Stimulated activated CD4-positive, alpha-beta T cell treated with anti-CD3 and anti-CD28 coated beads, Interleukin-4, amount 100 ng/mL, for 4 hours (primary cell): Measurements from ENCODE around the gene DACH2.
"Not testable (repeated sequence)": the region's sequence is repeated elsewhere in the genome, so short reads cannot be mapped to it uniquely, and the experiment has no call there.

Experiments used
- DNase-seq, 2 experiments: peaks; one replicate each; pipeline ENCODE4 v3.0.0-alpha.2; 2020

DACH2 gene

DNA sequence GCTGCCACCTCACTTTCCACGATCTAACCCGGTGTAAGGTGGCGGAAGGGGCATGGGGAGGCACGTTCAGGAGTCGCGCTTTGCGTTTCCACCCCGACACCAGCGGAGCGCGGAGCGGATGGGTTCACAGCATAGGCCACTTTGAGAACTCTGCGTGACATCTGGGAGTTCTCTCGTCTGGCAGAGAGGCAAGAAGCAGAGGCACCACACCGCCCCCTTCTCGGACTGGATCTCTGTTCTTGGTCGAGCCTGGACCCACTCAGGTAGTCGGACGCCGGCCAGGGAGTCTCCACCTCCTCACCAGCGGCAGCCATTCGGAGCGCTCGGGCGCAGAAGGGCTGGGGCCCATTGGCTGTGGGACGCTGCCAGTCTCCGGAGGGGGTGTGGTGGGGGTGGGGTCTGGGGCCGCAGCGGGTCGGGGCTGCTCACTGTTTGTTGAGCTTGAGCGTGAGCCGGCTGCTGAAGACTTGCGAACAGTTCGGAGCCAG lies at the start of gene DACH2:
Gene DACH2, plus strand, starts transcription at position 428 of the 488 bp plus-strand sequence.
- DNase-seq: peak; percentile 34 to 42

DNA sequence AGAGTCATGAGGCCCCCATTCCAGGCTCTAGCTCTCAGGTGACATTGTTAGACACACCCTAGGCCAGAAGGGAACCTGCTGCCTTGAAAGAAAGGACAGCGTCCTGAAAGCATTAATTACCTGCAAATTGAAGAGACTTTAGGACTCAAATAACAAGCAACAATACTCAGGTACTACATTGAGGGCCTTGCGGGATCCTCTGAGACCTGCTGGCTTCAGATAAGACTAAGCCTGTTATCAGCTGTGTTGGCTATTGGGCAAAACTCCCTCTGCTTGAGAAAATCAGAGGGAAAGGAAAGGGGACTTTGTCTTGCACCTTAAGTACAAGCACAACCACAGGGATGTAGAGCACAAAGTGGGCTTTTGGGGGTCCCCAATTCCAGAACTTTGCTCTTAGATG lies 45.9 kb upstream of the DACH2 start:
- DNase-seq: no peak

DNA sequence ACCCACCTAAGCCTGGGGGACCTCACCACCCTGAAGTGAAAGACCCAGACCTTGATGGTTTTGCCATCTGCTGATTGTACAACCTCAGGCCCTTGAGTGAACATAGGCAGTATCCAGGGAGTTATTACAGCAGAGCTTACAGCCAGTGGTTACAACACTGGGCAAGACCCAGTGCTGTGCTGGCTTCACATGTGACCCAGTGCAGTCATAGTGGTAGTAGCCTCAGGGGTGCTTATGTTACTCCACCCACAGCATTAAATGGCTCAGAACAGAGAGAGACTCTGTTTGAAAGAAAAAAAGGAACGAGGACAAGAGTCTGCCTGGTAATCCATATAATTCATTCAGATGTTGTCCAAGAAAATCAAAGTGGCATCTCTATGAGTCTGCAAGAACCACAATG lies 45.2 kb upstream of the DACH2 start:
- no peak for DNase-seq

DNA sequence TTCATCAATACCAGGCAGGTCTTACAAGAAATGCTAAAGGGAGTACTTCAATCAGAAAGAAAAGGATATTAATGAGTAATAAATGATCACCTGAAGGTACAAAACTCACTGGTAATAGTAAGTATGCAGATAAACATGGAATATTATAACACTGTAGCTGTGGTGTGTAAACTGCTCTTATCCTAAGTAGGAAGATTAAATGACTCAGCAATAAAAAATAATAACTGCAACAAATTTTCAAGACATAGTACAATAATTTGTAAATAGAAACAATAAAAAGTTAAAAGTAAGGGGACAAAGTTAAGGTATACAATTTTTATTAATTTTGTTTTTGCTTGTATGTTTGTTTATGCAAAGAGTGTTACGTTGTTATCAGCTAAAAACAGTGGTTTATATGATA lies 43.7 kb upstream of the DACH2 start:
- DNase-seq: no peak

DNA sequence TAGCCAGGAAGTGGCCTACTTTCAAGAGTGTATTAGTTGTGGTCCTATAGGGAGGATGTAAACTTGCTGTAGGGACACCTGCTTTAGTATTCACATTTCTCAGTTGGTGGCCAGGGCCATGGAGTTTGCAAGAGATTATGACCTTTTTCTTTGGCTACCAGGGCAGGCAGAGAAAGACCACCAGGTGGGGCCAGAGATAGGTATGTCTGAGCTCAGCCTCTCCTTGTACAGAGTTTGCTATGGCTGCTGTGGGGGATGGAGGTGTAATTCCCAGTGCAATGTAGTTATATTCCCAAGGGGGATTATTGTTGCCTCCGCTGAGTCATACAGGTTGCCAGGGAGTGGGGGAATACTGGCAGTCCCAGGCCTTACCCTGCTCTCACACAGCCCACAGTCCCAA lies 26.3 kb upstream of the DACH2 start:
- no peak for DNase-seq

DNA sequence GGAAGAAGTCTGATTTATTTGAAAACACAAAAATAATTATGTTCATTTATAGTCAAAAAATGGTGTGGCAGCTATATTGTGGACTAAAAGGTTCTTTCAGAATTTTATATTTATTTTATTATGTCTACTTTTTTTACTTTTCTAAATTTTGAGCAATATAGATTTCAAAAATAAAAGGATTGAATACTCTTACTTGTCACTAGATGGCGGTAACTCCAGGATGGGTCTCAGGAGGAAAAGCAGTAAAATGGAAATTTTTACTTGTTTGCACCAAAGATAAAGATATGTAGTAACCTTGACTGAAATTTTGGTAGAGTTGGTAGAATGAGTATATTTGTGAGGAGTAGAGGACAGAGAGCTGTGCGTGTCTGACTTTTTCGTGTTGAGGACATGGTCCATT lies 14.5 kb upstream of the DACH2 start:
- DNase-seq: no peak

DNA sequence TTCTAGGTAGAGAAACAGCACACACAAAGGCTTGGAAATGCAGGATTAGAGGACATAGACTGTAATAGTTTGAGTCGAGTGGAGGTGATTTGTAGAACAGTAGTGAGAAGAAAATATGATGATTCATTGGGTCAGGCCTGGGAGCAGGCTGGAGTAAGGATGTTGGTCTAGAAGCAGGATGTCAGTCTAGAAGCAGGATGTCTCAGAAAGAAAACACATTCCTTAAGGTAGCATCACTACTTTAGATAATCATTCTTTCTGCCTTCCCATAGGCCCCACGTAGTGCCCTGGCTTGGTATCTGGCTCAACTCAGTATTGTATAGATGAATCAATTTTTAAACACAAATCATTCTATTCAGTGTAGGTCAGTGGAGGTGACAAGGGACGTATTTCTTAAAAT lies 11.2 kb upstream of the DACH2 start:
- DNase-seq: no peak

DNA sequence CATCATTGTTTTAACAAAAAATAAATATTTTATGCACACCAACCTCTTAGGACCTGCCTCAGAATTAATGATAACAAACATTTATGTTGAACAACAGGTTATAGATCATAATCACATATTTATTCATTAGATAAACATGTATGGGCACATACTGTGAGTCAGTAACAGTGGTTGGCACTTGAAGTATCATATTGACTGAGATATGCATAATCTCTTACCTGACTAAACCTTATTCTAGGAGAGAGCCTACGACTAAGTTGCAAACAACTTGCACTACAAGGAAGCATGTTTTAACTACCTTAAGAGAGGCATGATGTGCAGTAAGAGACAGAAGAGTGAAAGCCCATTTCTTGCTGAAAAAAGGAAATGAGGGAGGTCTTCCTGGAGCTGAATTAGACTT lies 6.5 kb upstream of the DACH2 start:
- DNase-seq: no peak

DNA sequence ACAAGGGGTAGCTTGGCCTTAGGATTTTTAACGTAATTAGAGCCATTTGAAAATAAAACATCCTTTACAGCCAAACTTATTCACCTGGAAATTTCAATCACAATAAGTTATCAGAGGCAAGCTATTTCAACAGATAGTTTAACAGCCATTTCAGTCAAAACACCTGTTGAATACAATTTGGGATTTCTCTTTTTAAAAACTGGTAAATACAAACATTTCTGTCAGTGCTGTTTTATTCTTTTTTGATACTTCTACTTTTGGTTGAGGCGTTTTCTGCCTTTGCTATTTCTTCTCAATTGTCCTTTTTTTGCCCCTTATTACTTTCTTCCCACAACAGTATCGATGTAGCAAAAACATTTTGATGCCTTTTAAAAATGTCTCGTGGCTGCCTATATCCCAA lies 2.1 kb upstream of the DACH2 start:
- DNase-seq: no peak

DNA sequence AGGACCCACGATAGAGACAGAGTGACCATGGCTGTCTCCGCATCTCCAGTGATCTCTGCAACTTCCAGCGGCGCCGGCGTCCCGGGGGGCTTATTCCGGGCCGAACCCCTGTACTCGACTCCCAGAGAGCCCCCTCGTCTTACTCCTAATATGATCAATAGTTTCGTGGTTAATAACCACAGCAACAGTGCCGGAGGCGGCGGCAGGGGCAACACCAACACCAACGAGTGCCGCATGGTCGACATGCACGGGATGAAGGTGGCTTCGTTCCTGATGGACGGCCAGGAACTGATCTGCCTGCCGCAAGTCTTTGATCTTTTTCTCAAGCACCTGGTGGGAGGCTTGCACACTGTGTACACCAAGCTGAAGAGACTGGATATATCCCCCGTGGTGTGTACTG lies 343 bp downstream of the DACH2 start:
- DNase-seq: no peak

DNA sequence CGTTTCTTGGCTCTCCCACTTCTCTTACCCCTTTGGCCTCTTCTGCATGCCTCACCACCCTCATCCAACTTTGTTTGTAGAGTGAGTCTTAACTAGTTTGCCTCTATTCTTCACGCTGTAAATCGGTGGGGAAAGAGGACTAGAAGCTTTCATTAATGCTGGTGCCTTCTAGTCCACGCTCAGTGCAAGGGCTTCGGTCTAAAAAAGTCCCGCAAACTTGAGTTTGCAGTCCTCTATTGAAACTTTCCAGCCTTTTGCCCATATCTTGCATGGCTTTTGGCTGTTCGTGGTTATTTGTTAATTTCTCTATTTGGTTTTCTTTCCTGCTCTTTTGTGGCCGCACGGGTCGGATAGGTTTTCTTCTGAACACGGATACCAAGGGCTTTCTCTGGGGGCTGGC lies 868 bp downstream of the DACH2 start:
- no peak for DNase-seq

DNA sequence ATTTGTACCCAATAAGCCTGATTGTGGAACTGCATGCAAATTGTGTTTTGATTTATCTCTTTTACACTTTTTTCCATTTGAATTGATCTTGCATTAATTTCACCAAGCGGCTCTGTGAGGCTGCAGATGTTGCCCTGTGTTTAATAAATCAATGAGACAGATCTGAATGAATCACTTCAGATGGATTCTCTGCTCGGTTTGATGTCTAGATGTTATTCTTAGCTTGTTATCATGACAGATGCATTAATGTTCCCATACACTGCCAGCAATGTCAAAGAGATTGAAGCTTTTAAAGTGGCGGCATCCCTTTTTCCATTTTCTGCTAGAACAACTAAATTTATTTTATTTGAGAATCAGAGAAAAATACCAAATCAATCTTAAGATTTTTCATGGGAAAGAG lies 6.3 kb downstream of the DACH2 start:
- DNase-seq: no peak

DNA sequence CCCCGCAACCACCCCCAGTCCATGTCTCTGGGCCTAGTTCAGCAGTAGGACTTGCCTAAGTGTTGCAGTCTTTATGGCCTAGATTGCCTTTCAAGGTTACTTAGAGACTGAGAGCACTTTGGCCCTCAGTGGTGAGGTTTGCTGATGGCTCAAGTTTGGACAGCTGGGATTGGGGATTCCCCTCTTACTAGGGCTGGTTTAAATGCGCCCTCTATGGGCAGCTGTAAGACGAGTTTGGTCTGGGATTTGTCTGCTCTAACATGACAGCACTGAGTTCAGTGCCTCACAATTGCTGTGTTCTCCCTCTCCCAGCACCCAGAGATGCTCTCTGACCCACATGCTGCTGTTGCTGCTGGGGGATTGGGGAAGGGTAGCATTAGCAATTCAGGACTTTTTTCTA lies 23.1 kb downstream of the DACH2 start:
- DNase-seq: no peak

DNA sequence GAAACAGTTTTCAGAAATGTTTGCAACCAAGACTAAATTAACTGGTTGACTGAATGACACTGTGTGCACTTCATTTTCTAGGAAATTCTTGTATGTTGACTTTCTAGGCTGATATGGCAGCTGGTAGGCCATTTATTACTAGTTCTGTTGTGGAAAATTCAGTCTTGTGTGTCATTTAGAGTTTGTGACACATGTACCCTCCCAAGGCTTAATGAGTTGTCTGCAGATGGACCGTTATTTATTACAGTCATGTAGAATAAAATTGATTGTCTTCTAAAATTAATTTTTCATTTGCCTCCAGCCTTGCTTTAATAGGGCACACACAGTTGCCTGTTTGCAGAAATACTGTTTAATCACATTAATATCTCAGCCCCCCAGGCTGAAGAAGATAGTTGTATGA lies 30.7 kb downstream of the DACH2 start:
- no peak for DNase-seq

DNA sequence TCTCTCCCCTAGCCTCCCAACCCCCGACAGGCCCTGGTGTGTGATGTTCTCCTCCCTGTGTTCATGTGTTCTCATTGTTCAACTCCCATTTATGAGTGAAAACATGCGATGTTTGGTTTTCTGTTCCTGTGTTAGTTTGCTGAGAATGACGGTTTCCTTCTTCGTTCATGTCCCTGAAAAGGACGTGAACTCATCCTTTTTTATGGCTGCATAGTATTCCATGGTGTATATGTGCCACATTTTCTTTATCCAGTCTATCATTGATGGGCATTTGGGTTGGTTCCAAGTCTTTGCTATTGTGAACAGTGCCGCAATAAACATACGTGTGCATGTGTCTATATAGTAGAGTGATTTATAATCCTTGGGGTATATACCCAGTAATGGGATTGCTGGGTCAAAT lies 33.1 kb downstream of the DACH2 start:
- DNase-seq: not testable (repeated sequence)

DNA sequence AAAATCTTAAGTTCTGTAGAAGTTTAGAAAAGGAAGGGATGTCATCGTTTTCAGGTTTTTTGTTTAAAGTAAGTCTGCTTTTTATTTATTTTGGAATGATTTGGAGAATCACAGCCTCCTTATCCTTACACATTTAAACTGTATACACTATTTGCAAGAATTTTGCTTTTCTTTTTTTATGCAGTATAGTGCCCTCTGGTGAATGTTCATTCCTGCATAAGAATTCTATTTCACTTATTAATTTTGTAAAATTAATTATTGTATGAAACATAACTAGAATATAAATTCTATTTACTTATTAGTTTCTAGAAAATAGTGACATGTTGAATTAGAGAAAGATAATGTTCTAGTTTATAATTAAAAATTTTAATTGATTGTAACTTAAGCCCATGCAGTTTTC lies 44.6 kb downstream of the DACH2 start:
- DNase-seq: no peak

DNA sequence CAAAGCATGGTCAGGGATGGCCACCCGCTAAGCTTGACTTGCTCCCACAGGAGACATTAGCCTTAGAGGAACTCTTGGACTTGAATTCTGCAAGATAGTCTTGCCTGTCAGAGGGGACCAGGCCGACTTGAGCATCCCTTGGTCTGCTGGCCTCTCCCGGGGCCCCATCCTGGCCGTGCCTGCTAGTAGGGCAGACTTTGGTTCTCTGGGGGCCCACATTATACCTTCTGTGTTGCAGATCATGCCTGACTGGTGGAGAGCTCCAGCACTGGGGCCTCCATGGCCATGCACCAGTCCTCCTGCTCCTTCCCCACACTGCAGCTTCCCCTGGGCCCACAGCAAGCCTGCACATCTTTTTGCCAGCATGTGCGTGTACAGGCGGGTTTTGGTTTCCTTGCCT lies 46.5 kb downstream of the DACH2 start:
- DNase-seq: no peak

DNA sequence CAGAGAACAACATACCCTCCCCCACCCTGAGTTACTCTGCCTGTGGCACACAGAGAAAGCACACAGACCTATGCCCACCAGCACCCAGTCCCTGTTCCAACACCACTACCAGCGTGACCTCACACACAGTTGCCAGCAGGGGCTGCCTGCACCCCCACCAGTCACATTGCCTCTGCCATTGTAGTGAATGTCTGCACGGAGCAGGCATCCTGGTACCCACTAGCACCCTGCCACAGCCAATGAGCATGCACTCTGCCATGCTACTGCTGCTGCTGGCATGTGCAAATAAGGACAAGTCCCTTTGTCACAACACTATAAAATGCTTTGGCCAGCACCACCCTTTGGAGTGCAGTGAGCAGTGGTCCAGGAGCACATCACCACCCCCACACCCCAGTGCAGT lies 47.1 kb downstream of the DACH2 start:
- no peak for DNase-seq

DNA sequence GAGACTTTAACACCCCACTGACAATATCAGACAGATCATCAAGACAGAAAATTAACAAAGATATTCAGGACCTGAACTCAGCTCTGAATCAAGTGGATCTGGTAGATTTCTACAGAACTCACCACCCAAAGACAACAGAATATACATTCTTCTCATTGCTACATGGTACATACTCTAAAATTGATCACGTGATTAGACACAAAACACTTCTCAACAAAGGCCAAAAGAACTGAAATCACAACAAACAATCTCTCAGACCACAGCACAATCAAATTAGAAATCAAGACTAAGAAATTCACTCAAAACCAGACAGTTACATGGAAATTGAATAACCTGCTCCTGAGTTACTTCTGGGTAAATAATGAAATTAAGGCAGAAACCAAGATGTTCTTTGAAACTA lies 49.6 kb downstream of the DACH2 start:
- no peak for DNase-seq

DNA sequence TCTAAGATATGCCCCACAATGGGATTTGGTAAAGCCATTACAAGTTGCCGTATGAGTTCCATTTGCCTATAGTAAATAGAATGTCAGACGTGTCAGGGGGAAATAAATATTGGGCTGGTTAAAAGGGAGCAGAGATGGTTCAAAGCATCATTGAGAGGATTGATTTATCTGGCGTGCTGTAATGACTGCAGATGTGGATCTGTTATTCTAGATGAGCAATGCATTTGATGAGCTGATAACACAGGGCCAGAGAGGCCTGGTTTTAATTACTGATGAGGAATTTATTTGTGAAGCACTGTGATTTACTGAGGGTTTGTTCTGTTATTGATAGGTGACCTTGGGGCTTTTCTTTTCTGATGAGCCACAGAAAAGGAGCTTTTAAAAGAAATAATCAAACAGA lies 62.5 kb downstream of the DACH2 start:
- DNase-seq: no peak

DNA sequence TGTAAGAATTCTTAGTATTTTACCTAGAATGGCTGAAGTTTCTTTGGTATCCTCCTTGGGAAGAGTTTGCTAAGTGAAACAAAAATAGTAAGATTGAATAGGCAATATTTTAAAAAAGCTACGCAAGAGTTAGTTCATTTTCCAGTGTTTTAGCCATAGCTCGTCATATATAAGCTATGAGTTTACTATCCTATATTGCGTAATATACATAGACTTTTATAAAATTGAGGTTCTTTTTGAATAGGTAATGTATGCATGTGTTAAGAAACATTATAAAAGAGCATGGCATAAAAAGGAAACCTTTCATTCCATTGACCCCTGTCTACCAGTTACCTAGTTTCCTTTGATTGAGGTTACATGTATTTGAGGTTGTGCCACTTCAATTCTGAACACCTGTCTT lies 67.0 kb downstream of the DACH2 start:
- no peak for DNase-seq

DNA sequence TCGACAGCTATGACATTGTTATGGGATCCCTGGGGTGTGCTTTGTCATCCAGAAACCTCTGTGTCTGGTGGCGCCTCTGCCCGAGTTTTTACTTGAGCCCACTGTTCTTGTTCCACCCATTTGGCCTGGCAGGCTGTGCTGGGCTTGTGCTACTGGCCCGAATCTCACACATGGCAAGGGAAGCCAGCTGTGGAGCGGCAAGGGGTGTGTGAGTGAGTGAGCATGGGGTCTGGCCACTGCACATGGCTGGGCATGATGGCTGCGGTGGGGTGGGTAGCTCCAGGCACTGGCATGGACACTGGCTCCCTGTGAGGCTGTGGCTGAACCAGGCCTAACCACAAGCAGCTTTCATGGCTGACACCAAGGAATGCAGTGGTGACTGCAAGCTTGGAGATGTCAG lies 89.2 kb downstream of the DACH2 start:
- no peak for DNase-seq

DNA sequence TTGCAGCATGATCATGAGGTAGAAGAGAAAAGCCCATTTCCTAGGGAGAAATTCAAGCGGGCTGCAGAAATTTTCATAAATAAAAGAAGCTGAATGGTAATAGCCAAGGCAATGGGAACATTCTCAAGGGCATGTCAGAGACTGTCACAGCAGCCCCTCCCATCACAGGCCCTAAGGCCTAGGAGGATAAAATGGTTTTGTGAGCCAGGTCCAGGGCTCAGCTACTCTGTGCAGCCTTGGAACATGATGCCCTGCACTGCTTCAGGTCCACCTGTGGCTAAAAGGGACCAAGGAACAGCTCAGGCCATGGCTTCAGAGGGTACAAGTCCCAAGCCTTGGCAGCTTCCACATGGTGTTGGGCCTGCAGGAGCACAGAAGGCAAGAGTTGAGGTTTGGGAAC lies 93.3 kb downstream of the DACH2 start:
- no peak for DNase-seq

DNA sequence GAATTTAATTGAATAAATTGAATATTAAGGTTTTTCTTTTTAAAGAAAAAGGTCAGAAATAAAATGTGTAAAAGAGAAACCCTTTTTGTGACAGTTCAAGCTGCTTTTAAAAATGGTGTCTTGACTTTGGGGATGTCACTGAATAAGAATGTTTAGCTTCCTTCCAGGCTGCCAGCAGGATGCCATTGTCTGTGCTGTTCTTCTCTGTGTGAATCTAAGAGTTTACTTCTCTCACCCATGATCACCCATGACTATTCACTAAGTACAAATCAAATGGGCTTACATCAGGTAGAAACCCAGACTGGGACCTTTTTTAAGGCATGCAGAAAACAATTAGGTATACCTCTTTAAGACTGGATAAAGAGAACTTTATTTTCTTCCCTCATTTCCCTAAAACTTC lies 115.3 kb downstream of the DACH2 start:
- DNase-seq: no peak

DNA sequence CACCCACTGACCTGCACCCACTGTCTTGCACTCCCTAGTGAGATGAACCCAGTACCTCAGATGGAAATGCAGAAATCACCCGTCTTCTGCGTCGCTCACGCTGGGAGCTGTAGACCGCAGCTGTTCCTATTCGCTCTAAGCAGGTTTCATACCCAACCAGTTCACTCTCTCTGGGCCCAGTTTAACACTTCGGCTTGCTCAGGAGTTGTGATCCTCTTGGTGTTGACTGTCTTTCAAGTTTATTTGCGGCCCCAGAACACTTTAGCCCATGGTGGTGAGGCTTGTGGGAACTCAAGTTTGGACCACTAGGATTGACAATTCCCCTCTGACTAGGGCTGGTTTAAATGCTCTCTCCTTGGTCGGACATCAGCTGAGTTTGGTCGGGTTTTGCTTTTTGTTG lies 147.0 kb downstream of the DACH2 start:
- no peak for DNase-seq

DNA sequence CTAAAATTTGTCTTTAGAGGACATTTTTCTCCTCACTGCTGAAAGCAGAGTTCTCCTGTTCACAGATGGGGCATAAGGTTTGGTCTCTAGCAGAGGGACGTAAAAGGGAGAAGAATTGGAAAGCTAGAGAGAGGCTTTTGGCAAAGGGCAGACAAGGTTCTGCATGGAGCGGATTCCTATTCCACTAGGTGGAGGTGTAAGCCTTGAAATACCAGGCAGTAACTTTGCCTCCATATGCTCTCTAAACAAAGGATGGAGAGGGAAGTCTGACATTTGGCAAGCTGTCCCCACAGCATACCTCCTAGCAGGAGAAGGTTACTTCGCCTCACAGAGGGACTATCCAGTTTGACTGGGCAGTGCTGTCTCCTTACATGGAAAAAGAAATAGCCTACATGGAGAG lies 174.7 kb downstream of the DACH2 start:
- no peak for DNase-seq
